Subcutaneous abdominal adipose tissue (tissue), 5 donors: ENCODE data around the gene KRTAP10-9.
"Not testable (repeated sequence)": the region's sequence is repeated elsewhere in the genome, so short reads cannot be mapped to it uniquely, and the experiment has no call there.

ENCODE experiments used
- H3K27ac ChIP-seq: one replicate; pipeline ENCODE4 v1.7.0; 2013; ENCODE audit warnings: low read depth, mild to moderate bottlenecking, inconsistent platforms, low read length, moderate library complexity
- H3K27me3 ChIP-seq, 5 donors: one replicate each; pipeline ENCODE4 v1.7.0; 2013; ENCODE audit warnings: low read length in 5 of 5, inconsistent platforms in 1 of 5; ENCODE audit not compliant: control insufficient read depth in 5 of 5, insufficient read depth in 4 of 5
- H3K36me3 ChIP-seq, 5 donors: one replicate each; pipeline ENCODE4 v1.7.0; 2013; ENCODE audit warnings: low read length in 5 of 5; ENCODE audit not compliant: control insufficient read depth in 5 of 5, insufficient read depth in 5 of 5
- H3K4me1 ChIP-seq, 5 donors: one replicate each; pipeline ENCODE4 v1.7.0; 2013; ENCODE audit warnings: low read length in 5 of 5, mild to moderate bottlenecking in 3 of 5, moderate library complexity in 1 of 5; ENCODE audit not compliant: control insufficient read depth in 5 of 5, insufficient read depth in 5 of 5
- H3K4me3 ChIP-seq, 5 donors: one replicate each; pipeline ENCODE4 v1.7.0; 2013; ENCODE audit warnings: low read length in 5 of 5, low read depth in 1 of 5
- H3K9ac ChIP-seq, 5 donors: one replicate each; pipeline ENCODE4 v1.7.0; 2013; ENCODE audit warnings: low read length in 5 of 5, mild to moderate bottlenecking in 4 of 5, moderate library complexity in 3 of 5
- H3K9me3 ChIP-seq, 5 donors: one replicate each; pipeline ENCODE4 v1.7.0; 2013; ENCODE audit warnings: low read length in 5 of 5; ENCODE audit not compliant: control insufficient read depth in 5 of 5
- donor health status: healthy.
- donor health status: healthy.
- donor health status: healthy.
- donor health status: healthy.
- donor health status: healthy.

The KRTAP10-9 gene

GRCh38 chr21:44594406-44594916 is 32.4 kb upstream of the KRTAP10-9 start:
- Histone ChIP-seq H3K9me3 (no peaks in the 10 kb centered on the region), H3K27ac (no peak overlapping the region), H3K4me3 (no peak overlapping the region), H3K9ac (no peak overlapping the region), H3K4me1 (peaks cover 2 to 24% (median 4%) of the 10 kb centered on the region in 5 donors), H3K36me3 (no peaks in the 10 kb centered on the region), H3K27me3 (peaks cover 0 to 13% (median 9%) of the 10 kb centered on the region in 5 donors)

GRCh38 chr21:44595524-44595923 is 31.4 kb upstream of the KRTAP10-9 start:
- Histone ChIP-seq H3K4me1 (peaks cover 2 to 24% (median 4%) of the 10 kb centered on the region in 5 donors), H3K36me3 (no peaks in the 10 kb centered on the region), H3K27ac (no peak overlapping the region), H3K9me3 (no peaks in the 10 kb centered on the region), H3K4me3 (no peak overlapping the region), H3K27me3 (peaks cover 0 to 13% (median 7%) of the 10 kb centered on the region in 5 donors), H3K9ac (no peak overlapping the region)

DNA sequence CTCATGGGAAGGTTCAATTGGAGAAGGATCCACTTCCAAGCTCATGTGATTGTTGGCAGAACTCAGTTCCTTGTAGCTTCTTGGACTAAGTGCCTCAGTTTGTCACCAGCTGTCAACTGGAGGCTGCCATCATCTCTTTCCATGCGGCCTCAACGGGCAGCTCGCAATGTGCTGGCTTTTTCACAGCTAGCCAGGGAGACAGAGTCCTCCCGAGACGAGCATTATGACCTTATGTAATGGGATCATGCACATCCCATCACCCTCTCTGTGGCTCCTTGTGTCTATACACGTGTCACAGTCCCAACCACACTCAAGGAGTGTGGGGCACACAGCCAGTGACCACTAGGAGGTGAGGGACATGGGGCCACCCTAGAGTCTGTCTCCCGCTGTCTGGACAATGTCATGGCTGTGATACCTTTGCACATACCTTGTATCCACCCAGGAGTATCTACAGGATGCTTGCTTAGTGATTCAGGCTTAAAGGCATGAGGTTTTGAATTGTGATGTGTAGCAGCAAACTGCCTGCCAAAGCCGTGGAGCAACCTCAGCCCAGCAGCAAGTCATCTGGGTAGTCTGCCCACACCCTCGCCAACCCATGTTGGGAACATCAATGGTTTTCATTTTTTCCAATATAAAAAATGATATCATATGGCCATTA is 30.7 kb upstream of the KRTAP10-9 start:
- Histone ChIP-seq H3K9ac (no peak overlapping the region), H3K27ac (no peak overlapping the region), H3K36me3 (no peaks in the 10 kb centered on the region), H3K9me3 (no peaks in the 10 kb centered on the region), H3K4me3 (no peak overlapping the region), H3K4me1 (peaks cover 2 to 24% (median 4%) of the 10 kb centered on the region in 5 donors), H3K27me3 (peaks cover 0 to 14% (median 12%) of the 10 kb centered on the region in 5 donors)

DNA sequence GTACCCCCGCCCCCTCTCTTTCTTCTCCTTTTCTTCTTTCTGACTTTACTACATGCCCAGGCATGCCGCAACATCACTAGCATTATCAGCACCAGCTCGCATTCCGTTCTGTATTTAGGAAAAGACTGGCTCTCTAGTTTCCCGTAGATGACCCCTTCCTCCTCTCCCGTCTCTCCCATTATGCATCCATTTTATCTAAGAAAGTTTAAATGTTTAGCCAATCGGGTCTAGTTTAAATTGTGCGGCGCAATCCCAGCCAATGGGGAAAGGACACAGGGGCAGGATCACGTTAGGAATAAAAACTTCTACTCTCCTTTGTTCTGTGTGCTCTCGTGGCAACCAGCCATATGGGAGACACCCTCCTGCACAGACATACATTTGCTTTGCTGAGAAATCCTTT is 28.8 kb upstream of the KRTAP10-9 start:
- no peak overlapping the region for H3K9ac ChIP-seq
- H3K9me3 ChIP-seq: no peaks in the 10 kb centered on the region
- H3K27ac ChIP-seq: no peak overlapping the region
- H3K27me3 ChIP-seq: peaks cover under 1 to 27% (median 16%) of the 10 kb centered on the region in 5 donors
- peaks cover 0 to 9% (median 0%) of the 10 kb centered on the region in 5 donors for H3K4me1 ChIP-seq
- H3K36me3 ChIP-seq: no peaks in the 10 kb centered on the region
- H3K4me3 ChIP-seq: no peak overlapping the region

DNA sequence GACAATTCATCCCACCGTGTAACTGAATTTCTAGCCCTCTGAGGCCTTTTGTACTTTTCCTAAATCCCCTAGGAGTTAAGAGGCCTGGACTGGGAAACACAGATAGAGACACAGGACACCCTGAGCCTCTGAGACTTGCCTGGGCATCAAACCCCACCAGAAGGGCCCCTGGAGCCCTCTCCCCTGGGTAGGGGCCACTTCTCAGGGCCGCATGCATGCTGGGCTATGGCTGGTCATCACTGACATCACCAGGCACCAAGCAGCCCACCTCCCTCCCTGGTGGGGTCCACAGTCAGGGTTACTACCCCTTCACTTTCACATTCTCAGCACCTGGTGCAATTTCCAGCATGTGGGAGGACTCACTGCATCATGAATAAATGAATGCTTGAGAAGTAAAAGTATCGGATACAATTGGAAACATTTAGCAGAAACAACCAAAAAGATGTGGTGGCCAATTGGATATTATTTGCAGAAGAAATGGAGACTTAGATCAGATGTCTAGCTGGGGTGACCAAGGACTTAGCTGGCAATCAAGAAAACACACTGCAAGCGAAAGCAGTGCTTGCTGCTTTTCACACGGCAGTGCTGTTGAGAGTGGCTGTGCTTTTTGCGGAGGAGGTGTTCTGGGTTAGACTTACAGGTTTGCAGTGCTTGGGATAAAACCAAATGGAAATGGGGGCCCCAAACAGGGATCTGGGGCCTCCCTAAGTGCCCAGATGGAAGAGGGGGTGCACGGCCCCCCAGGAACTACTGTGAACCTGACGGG is 27.4 kb upstream of the KRTAP10-9 start:
- peaks cover 9 to 36% (median 20%) of the 10 kb centered on the region in 5 donors for H3K27me3 ChIP-seq
- H3K9ac ChIP-seq: no peak overlapping the region
- H3K4me3 ChIP-seq: no peak overlapping the region
- no peak overlapping the region for H3K27ac ChIP-seq
- H3K9me3 ChIP-seq: peaks cover 0 to 5% (median 0%) of the 10 kb centered on the region in 5 donors
- no peaks in the 10 kb centered on the region for H3K36me3 ChIP-seq
- H3K4me1 ChIP-seq: no peaks in the 10 kb centered on the region

GRCh38 chr21:44600118-44600978 is 26.5 kb upstream of the KRTAP10-9 start, which contains the start of gene KRTAP10-7:
Gene KRTAP10-7, plus strand, starts transcription at chr21:44600597. Its CDS starts 25 bp downstream, at chr21:44600622.
- H3K4me3 ChIP-seq, H3K9ac ChIP-seq, H3K27ac ChIP-seq, H3K36me3 ChIP-seq, H3K9me3 ChIP-seq, H3K4me1 ChIP-seq: not testable (repeated sequence)
- peaks cover 9 to 36% (median 20%) of the 10 kb centered on the region in 5 donors for H3K27me3 ChIP-seq

DNA sequence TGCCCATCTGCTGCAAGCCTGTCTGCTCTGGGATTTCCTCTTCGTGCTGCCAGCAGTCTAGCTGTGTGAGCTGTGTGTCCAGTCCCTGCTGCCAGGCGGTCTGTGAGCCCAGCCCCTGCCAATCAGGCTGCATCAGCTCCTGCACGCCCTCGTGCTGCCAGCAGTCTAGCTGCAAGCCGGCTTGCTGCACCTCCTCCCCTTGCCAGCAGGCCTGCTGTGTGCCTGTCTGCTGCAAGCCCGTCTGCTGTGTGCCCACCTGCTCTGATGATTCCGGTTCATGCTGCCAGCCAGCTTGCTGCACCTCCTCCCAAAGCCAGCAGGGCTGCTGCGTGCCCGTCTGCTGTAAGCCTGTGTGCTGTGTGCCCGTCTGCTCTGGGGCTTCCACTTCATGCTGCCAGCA is 25.8 kb upstream of the KRTAP10-9 start:
- H3K4me3 ChIP-seq, H3K4me1 ChIP-seq, H3K27ac ChIP-seq, H3K36me3 ChIP-seq, H3K9ac ChIP-seq, H3K9me3 ChIP-seq: not testable (repeated sequence)
- H3K27me3 ChIP-seq: peaks cover 9 to 36% (median 20%) of the 10 kb centered on the region in 5 donors

DNA sequence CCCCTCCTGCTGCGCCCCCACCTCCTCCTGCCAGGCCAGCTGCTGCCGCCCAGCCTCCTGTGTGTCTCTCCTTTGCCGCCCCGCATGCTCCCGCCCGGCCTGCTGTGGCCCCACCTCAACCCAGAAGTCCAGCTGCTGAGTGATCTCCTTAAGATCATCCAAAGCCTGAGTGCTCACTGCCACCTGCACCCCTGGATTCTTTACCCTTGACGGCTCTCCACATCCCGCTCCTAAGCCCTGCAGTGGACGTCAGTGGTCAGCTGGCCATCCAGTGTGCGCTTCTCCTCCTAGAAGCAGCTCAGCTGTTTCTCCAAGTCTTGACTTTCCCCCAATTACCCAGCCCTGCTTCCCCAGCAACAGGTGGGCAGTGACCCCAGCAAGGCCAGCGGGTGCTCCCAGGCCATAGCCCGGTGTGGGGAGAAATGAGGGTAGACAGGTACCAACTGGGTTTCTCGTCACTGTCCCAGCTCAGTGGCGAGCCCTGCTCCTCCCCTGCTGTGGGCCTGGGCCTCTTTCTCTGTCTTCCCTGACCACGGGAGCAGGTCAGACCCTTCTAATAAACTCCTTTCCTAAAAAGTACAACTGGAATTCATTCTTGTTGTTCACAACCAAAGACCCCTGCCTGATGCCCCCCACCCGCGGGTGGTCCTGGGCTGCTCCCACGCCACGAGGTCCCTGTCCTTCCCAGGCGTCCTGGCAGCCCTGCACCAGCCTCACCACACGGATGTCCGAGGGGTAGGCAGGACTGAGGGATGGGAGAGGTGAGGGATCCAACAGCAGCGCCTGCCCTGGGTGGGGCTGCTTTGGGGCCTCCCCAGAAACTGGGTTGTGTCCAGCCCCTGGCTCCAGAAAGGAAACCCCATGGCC is 25.1 kb upstream of the KRTAP10-9 start:
- H3K4me3 ChIP-seq: no peak overlapping the region
- H3K27me3 ChIP-seq: peaks cover 9 to 36% (median 20%) of the 10 kb centered on the region in 5 donors
- H3K9ac ChIP-seq: no peak overlapping the region
- no peak overlapping the region for H3K27ac ChIP-seq
- H3K36me3 ChIP-seq: no peaks in the 10 kb centered on the region
- H3K4me1 ChIP-seq: no peaks in the 10 kb centered on the region
- peaks cover 0 to 5% (median 0%) of the 10 kb centered on the region in 5 donors for H3K9me3 ChIP-seq

DNA sequence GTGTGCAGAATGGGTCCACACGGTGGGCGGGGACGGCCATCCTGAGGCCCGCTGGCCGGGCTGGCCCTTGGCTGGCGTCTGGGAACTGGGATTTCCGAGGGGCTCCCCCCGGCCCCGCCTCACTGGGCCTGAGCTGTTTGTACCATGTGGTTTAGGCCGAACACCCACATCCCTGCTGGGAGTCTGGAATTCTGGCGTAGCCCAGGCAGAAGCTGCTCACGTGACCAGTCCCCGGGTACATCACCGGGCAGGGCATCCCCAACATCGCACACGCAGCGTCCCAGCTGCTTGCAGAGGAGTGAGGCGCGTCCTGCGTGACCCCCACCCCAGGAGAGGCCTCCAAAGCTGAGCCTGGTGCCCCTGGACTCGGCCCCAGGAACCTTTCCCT is 24.4 kb upstream of the KRTAP10-9 start:
- Histone ChIP-seq H3K9ac (no peak overlapping the region), H3K27ac (no peak overlapping the region), H3K4me3 (no peak overlapping the region), H3K36me3 (no peaks in the 10 kb centered on the region), H3K9me3 (peaks cover 0 to 5% (median 0%) of the 10 kb centered on the region in 5 donors), H3K4me1 (no peaks in the 10 kb centered on the region), H3K27me3 (peaks cover 9 to 36% (median 20%) of the 10 kb centered on the region in 5 donors)
